SK-N-SH (cell line): ENCODE data around the gene OBSL1. TPM values are rescaled to one million over a fixed set of nuclear protein-coding genes. Genes with fewer than 3 reads are reported as not detected.

Experiments used
- CTCF ChIA-PET: fragments of 300-600, 350-600 bp; formaldehyde crosslinking; extraction: SDS; loops from one replicate; lab custom pipeline; 2021; lab: Yijun Ruan, JAX
- POLR2A ChIA-PET: fragments of 350-600 bp; sonication (Branson Sonifier 250); formaldehyde crosslinking; extraction: SDS; loops from one replicate; lab custom pipeline; 2020; ENCODE audit warnings: antibody characterized with exemption, inconsistent platforms; lab: Yijun Ruan, JAX
- DNase-seq: peaks from one replicate; pipeline ENCODE4 v3.0.0; 2012
- H2AFZ ChIP-seq: fragments of 200-600 bp; sonication (generic); 2 replicates; pipeline ENCODE4 v1.8.1; 2016; ENCODE audit warnings: antibody characterized with exemption, mild to moderate bottlenecking, low read depth
- H3F3A ChIP-seq: fragments of 200-600 bp; sonication (generic); replicated peaks from 2 replicates; pipeline ENCODE3; 2016; ENCODE audit warnings: antibody characterized with exemption, mild to moderate bottlenecking; ENCODE audit not compliant: insufficient read depth
- H3K27ac ChIP-seq, 2 experiments: fragments of 200-500 bp in 1 of 2; fragments of 200-600 bp in 1 of 2; sonication (Bioruptor generic) in 1 of 2; sonication (generic), shearing (Covaris generic) in 1 of 2; 2 replicates each; pipeline versions ENCODE4 v1.5.1 to v1.6.1; 2014 to 2016; ENCODE audit warnings: low read depth in 2 of 2, inconsistent platforms in 1 of 2, low read length in 1 of 2, mild to moderate bottlenecking in 1 of 2, mixed read lengths in 1 of 2
- H3K27me3 ChIP-seq: fragments of 200-600 bp; sonication (generic), shearing (Covaris generic); 2 replicates; pipeline ENCODE4 v1.6.1; 2016; ENCODE audit warnings: mixed run types; ENCODE audit not compliant: insufficient read depth
- H3K36me3 ChIP-seq, 2 experiments: fragments of 200-500 bp in 1 of 2; fragments of 200-600 bp in 1 of 2; sonication (Bioruptor generic) in 1 of 2; sonication (generic) in 1 of 2; replicated peaks in 1 of 2; 2 replicates each; pipeline versions ENCODE3 to v1.5.1; 2014 to 2016; ENCODE audit warnings: low read length in 1 of 2, mild to moderate bottlenecking in 1 of 2; ENCODE audit not compliant: insufficient read depth in 2 of 2, control insufficient read depth in 1 of 2
- H3K4me1 ChIP-seq, 2 experiments: fragments of 200-500 bp in 1 of 2; fragments of 200-600 bp in 1 of 2; sonication (Bioruptor generic) in 1 of 2; sonication (generic), shearing (Covaris generic) in 1 of 2; 2 replicates each; pipeline versions ENCODE4 v1.5.1 to v1.6.1; 2014 to 2016; ENCODE audit warnings: low read depth in 1 of 2, low read length in 1 of 2, mixed run types in 1 of 2; ENCODE audit not compliant: insufficient read depth in 2 of 2, control insufficient read depth in 1 of 2
- H3K4me2 ChIP-seq: fragments of 200-600 bp; sonication (generic), shearing (Covaris generic); 2 replicates; pipeline ENCODE4 v1.6.1; 2017; ENCODE audit warnings: mixed run types
- H3K4me3 ChIP-seq, 2 experiments: fragments of 200-500 bp in 1 of 2; fragments of 200-600 bp in 1 of 2; sonication (Bioruptor generic) in 1 of 2; sonication (generic), shearing (Covaris generic) in 1 of 2; 2 replicates each; pipeline versions ENCODE4 v1.5.1 to v1.8.1; 2014 to 2016; ENCODE audit warnings: low read depth in 2 of 2, inconsistent platforms in 1 of 2, low read length in 1 of 2, mild to moderate bottlenecking in 1 of 2, mixed read lengths in 1 of 2, moderate library complexity in 1 of 2
- H3K79me2 ChIP-seq: fragments of 200-600 bp; sonication (generic); 2 replicates; pipeline ENCODE4 v1.8.1; 2017; ENCODE audit warnings: mild to moderate bottlenecking; ENCODE audit not compliant: insufficient read depth
- H3K9ac ChIP-seq: fragments of 200-600 bp; sonication (generic); 2 replicates; pipeline ENCODE4 v1.6.1; 2017; ENCODE audit warnings: mixed run types
- H3K9me2 ChIP-seq: fragments of 200-600 bp; sonication (generic); 2 replicates; pipeline ENCODE4 v1.6.1; 2017; ENCODE audit warnings: mixed run types
- H3K9me3 ChIP-seq: fragments of 200-600 bp; sonication (generic); 2 replicates; pipeline ENCODE4 v1.6.1; 2017; ENCODE audit warnings: mixed run types, mild to moderate bottlenecking, moderate library complexity
- H4K20me1 ChIP-seq: fragments of 200-600 bp; sonication (generic); 2 replicates; pipeline ENCODE4 v1.6.1; 2017; ENCODE audit warnings: mild to moderate bottlenecking, mixed run types; ENCODE audit not compliant: insufficient read depth
- EP300 ChIP-seq, 2 experiments: IDR thresholded peaks; 2 replicates each; pipeline versions ENCODE4 v1.4.0 to v1.6.1; 2012; ENCODE audit warnings: borderline replicate concordance in 1 of 2, low read depth in 1 of 2, low read length in 1 of 2
- EZH2phosphoT487 ChIP-seq: fragments of 200-600 bp; sonication (generic); IDR thresholded peaks from 2 replicates; pipeline ENCODE4 v1.6.1; 2017; ENCODE audit warnings: low read depth, mixed run types, mild to moderate bottlenecking, antibody characterized with exemption, moderate library complexity, borderline replicate concordance
- MXI1 ChIP-seq: IDR thresholded peaks from 2 replicates; pipeline ENCODE4 v1.6.1; 2012; ENCODE audit warnings: mild to moderate bottlenecking, low read depth, low read length, improper control_type of control experiment
- POLR2AphosphoS5 ChIP-seq: IDR thresholded peaks from 2 replicates; pipeline ENCODE4 v1.6.1; 2012; ENCODE audit warnings: low read depth, low read length
- RAD21 ChIP-seq: IDR thresholded peaks from 2 replicates; pipeline ENCODE4 v1.6.1; 2012; ENCODE audit warnings: mild to moderate bottlenecking, low read length
- RCOR1 ChIP-seq: fragments of 150-350 bp; IDR thresholded peaks from 2 replicates; pipeline ENCODE4 v1.6.1; 2017; ENCODE audit warnings: antibody characterized with exemption, low read length
- WGBS: methylation state at CpG from one replicate; pipeline ENCODE4 v1.1.6; 2017; ENCODE audit warnings: low lambda C conversion rate; 5-methylcytosine and 5-hydroxymethylcytosine counted together
- polyA plus RNA-seq, 3 experiments: library from polyadenylated mRNA; depleted of rRNA; stranded (reverse); fragments of >200 nt; gene quantifications; 2 replicates each; pipeline ENCODE4 v1.2.3, GENCODE V29; 2012
- TF ChIP-seq, protein P1 (sequence below): fragments of 150-350 bp; IDR thresholded peaks from 2 replicates; pipeline ENCODE4 v1.6.1; 2016; ENCODE audit warnings: mild to moderate bottlenecking, low read depth, low read length
- TF ChIP-seq, protein P2 (sequence below): IDR thresholded peaks from 2 replicates; pipeline ENCODE4; 2012
- TF ChIP-seq, protein P3 (sequence below): fragments of 200-600 bp; sonication (generic); IDR thresholded peaks from 2 replicates; pipeline ENCODE4 v1.6.1; 2017; ENCODE audit warnings: antibody characterized with exemption, mild to moderate bottlenecking, moderate library complexity
- TF ChIP-seq, protein P4 (sequence below): IDR thresholded peaks from 2 replicates; pipeline ENCODE4 v1.6.1; 2012; ENCODE audit warnings: mild to moderate bottlenecking, low read depth, low read length, moderate library complexity

Gene OBSL1
- polyA plus RNA-seq, 1 of the 3 experiments (the other 2 are of a cell fraction): 93.0 TPM

DNA sequence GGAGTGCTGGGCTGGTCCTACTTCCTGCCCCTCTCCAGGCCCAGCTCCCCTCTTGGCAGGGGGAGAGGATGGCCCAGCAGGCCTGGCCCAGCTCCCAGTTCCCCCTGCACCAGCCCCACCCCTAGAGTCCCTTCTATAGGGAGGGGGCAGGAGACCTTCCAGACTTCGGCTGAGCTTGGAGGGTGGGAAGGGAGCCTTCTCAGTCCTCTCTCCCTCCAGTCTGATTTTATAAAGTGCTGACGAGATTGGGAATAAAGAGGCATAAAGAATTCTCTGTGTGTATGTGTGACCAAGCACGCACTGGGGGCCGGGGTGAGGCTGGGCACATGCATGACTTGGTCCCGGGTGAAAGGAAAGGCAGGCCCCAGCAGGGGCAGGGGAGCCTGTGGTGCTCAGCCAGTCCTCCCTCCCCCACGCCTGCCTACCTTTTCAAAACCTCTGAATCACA lies 32.8 kb downstream of the OBSL1 start:
- Histone ChIP-seq H3K4me3 (no peak overlapping the region), H3K27me3 (no peaks in the 10 kb centered on the region), H3K9me2 (no peaks in the 10 kb centered on the region), H4K20me1 (peaks cover 20% of the 10 kb centered on the region), H3K9me3 (no peaks in the 10 kb centered on the region), H3K36me3 (peaks cover 9 to 28% of the 10 kb centered on the region in 2 experiments), H3K79me2 (peaks cover 13% of the 10 kb centered on the region), H3K4me2 (no peak overlapping the region), H3K4me1 (peaks cover 7 to 19% of the 10 kb centered on the region in 2 experiments; a peak in 2 of 4 replicates), H3K27ac (no peak overlapping the region)
- 70% methylated on average over 3 of the region's 6 CpGs for WGBS
- POLR2A ChIA-PET: interaction anchor here (1.0 kb wide), 1 partner anchor 12 kb away, joined by 3 read pairs; no protein-coding TSS in a partner anchor
- no peak for DNase-seq
- CTCF ChIA-PET: interaction anchor here (1.7 to 62.1 kb wide), 7 partner anchors 11 to 151 kb away, joined by 7 to 2824 read pairs (median 95); partner anchors contain the start of genes ASIC4 and GMPPA
- TF ChIP-seq RCOR1 (no peak), EP300 (IDR thresholded peaks at IDR 0.05; ENCODE audit: borderline replicate concordance in 1 of 2, low read depth in 1 of 2, low read length in 1 of 2) (no peak), POLR2AphosphoS5 (no peak), RAD21 (no peak), EZH2phosphoT487 (no peak), MXI1 (no peak)
- TF ChIP-seq, protein P1, sequence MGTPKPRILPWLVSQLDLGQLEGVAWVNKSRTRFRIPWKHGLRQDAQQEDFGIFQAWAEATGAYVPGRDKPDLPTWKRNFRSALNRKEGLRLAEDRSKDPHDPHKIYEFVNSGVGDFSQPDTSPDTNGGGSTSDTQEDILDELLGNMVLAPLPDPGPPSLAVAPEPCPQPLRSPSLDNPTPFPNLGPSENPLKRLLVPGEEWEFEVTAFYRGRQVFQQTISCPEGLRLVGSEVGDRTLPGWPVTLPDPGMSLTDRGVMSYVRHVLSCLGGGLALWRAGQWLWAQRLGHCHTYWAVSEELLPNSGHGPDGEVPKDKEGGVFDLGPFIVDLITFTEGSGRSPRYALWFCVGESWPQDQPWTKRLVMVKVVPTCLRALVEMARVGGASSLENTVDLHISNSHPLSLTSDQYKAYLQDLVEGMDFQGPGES: no peak
- TF ChIP-seq, protein P2, sequence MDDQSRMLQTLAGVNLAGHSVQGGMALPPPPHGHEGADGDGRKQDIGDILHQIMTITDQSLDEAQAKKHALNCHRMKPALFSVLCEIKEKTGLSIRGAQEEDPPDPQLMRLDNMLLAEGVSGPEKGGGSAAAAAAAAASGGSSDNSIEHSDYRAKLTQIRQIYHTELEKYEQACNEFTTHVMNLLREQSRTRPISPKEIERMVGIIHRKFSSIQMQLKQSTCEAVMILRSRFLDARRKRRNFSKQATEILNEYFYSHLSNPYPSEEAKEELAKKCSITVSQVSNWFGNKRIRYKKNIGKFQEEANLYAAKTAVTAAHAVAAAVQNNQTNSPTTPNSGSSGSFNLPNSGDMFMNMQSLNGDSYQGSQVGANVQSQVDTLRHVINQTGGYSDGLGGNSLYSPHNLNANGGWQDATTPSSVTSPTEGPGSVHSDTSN: no peak
- TF ChIP-seq, protein P3, sequence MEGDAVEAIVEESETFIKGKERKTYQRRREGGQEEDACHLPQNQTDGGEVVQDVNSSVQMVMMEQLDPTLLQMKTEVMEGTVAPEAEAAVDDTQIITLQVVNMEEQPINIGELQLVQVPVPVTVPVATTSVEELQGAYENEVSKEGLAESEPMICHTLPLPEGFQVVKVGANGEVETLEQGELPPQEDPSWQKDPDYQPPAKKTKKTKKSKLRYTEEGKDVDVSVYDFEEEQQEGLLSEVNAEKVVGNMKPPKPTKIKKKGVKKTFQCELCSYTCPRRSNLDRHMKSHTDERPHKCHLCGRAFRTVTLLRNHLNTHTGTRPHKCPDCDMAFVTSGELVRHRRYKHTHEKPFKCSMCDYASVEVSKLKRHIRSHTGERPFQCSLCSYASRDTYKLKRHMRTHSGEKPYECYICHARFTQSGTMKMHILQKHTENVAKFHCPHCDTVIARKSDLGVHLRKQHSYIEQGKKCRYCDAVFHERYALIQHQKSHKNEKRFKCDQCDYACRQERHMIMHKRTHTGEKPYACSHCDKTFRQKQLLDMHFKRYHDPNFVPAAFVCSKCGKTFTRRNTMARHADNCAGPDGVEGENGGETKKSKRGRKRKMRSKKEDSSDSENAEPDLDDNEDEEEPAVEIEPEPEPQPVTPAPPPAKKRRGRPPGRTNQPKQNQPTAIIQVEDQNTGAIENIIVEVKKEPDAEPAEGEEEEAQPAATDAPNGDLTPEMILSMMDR: no peak
- TF ChIP-seq, protein P4, sequence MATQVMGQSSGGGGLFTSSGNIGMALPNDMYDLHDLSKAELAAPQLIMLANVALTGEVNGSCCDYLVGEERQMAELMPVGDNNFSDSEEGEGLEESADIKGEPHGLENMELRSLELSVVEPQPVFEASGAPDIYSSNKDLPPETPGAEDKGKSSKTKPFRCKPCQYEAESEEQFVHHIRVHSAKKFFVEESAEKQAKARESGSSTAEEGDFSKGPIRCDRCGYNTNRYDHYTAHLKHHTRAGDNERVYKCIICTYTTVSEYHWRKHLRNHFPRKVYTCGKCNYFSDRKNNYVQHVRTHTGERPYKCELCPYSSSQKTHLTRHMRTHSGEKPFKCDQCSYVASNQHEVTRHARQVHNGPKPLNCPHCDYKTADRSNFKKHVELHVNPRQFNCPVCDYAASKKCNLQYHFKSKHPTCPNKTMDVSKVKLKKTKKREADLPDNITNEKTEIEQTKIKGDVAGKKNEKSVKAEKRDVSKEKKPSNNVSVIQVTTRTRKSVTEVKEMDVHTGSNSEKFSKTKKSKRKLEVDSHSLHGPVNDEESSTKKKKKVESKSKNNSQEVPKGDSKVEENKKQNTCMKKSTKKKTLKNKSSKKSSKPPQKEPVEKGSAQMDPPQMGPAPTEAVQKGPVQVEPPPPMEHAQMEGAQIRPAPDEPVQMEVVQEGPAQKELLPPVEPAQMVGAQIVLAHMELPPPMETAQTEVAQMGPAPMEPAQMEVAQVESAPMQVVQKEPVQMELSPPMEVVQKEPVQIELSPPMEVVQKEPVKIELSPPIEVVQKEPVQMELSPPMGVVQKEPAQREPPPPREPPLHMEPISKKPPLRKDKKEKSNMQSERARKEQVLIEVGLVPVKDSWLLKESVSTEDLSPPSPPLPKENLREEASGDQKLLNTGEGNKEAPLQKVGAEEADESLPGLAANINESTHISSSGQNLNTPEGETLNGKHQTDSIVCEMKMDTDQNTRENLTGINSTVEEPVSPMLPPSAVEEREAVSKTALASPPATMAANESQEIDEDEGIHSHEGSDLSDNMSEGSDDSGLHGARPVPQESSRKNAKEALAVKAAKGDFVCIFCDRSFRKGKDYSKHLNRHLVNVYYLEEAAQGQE: no peak
- TF ChIP-seq, all 33 proteins: peak for 0
- H3K9ac ChIP-seq: no peak overlapping the region
- H3F3A ChIP-seq: peaks cover 6% of the 10 kb centered on the region
- no peak overlapping the region for H2AFZ ChIP-seq
